ENCODE data around the gene FADS2. TPM values are rescaled to one million over a fixed set of nuclear protein-coding genes. Genes with fewer than 3 reads are reported as not detected.

The FADS2 gene
- total and polyA plus RNA-seq, 2 experiments from 2014 or later: 124 to 392 TPM

DNA sequence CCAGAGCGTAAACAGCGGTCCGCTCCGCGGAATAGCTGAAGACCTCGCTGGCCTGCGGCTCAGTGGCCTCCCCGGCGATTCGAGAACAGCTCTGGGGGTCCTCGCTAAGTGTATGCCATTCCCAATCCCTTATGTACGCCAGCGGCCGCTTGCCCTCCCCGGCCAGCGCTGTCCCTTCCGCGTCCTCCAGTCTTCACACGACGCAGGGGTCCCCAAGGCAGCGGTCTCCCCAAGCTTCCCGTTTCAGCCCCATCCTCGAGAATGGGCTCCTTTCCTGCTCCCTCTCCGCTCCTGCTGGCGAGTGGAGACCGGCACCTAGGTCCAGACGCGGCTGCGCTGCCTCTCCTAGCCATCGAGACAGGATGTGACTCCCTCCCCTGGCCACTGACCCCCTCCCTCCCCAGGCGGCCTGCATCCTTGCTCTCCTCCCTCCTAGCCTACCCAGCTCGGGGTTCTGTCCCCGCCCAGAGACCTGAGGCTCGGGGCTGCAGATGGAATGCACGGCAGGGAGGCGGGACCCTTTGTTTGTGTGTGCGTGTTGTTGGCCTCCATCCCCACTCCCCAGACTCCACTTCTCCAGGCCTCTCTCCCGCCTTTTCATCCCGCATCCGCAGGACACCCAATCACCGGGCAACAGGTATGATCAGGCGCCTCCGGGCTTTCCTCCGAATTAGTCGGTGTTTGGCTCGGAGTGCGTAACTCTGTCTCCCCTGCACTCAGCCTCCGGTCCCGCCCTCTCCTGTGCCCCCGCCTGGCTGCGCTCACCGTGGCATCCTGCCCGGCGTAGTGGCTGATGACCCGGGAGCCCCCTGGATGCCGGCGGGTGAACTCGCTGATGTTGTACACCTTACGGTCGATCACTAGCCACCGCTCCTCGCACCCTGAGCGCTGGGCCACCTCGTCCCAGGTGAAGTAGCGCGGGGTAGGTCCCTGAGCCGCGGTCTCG, 12.0 kb upstream of the FADS2 start:
- Histone ChIP-seq H3K4me1 (ENCODE audit: insufficient read depth) (peaks cover 11% of the 10 kb centered on the region), H3K36me3 (ENCODE audit: insufficient read depth) (peaks cover 20% of the 10 kb centered on the region), H3K27ac (ENCODE audit: low read depth) (peak overlapping the region; percentile 98), H3K27me3 (ENCODE audit: insufficient read depth) (no peaks in the 10 kb centered on the region), H2AFZ (0 out of 2 replicates have a peak overlapping the region, but pooled peaks have one; percentile 47), H4K20me1 (replicated peaks; ENCODE audit: insufficient read depth) (peaks cover 13% of the 10 kb centered on the region; the same call in 1 of the 2 replicates), H3K4me3 (peak overlapping the region; percentile 89), H3K9me2 (ENCODE audit: insufficient read depth) (peaks cover 5% of the 10 kb centered on the region; the same call in 1 of the 2 replicates), H3K4me2 (peak overlapping the region; percentile 77), H3F3A (replicated peaks; ENCODE audit: low read depth) (peaks cover 12% of the 10 kb centered on the region), H3K79me2 (replicated peaks; ENCODE audit: insufficient read depth) (peaks cover 62% of the 10 kb centered on the region)
- H3K9me3 Mint-ChIP-seq: no peaks in the 10 kb centered on the region; the same call in 2 of the 3 replicates
- peaks cover 20% of the 10 kb centered on the region for H3K27me3 Mint-ChIP-seq (ENCODE audit: insufficient read depth, low read depth, poor library complexity)
- peak overlapping the region; percentile 99 for H3K27ac Mint-ChIP-seq
- ATAC-seq: peak; percentile 44
- peak; percentile 88 for DNase-seq (ENCODE audit: low spot score)
- H3K4me1 Mint-ChIP-seq: peaks cover 15% of the 10 kb centered on the region
- H3K4me3 Mint-ChIP-seq: peak overlapping the region; percentile 96
- peaks cover 43% of the 10 kb centered on the region for H3K36me3 Mint-ChIP-seq (ENCODE audit: low read depth)
- TF ChIP-seq JUNB (IDR thresholded peaks at IDR 0.05; ENCODE audit: unreplicated experiment) (no peak), STAT1 (IDR thresholded peaks at IDR 0.05; ENCODE audit: unreplicated experiment) (no peak), EZH2 (IDR thresholded peaks at IDR 0.05; ENCODE audit: low read depth, unreplicated experiment) (no peak), EZH2phosphoT487 (IDR thresholded peaks at IDR 0.05; ENCODE audit: unreplicated experiment) (no peak), ZNF331 (CRISPR knock-in tag; IDR thresholded peaks at IDR 0.05; ENCODE audit: low read depth) (no peak), POLR2AphosphoS5 (IDR thresholded peaks at IDR 0.05; ENCODE audit: low read depth) (peak; percentile 61), CREB1 (CRISPR knock-in tag; IDR thresholded peaks at IDR 0.05; ENCODE audit: low read depth) (no peak), ZNF114 (CRISPR knock-in tag; IDR thresholded peaks at IDR 0.05) (no peak)
- TF ChIP-seq, protein P1, sequence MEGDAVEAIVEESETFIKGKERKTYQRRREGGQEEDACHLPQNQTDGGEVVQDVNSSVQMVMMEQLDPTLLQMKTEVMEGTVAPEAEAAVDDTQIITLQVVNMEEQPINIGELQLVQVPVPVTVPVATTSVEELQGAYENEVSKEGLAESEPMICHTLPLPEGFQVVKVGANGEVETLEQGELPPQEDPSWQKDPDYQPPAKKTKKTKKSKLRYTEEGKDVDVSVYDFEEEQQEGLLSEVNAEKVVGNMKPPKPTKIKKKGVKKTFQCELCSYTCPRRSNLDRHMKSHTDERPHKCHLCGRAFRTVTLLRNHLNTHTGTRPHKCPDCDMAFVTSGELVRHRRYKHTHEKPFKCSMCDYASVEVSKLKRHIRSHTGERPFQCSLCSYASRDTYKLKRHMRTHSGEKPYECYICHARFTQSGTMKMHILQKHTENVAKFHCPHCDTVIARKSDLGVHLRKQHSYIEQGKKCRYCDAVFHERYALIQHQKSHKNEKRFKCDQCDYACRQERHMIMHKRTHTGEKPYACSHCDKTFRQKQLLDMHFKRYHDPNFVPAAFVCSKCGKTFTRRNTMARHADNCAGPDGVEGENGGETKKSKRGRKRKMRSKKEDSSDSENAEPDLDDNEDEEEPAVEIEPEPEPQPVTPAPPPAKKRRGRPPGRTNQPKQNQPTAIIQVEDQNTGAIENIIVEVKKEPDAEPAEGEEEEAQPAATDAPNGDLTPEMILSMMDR (conservative IDR thresholded peaks at IDR 0.05; ENCODE audit: low read depth in 2 of 2): 0 out of 4 replicates have a peak, but pooled peaks of 1 of the 2 experiments have one; percentile 12
- TF ChIP-seq, protein P2, sequence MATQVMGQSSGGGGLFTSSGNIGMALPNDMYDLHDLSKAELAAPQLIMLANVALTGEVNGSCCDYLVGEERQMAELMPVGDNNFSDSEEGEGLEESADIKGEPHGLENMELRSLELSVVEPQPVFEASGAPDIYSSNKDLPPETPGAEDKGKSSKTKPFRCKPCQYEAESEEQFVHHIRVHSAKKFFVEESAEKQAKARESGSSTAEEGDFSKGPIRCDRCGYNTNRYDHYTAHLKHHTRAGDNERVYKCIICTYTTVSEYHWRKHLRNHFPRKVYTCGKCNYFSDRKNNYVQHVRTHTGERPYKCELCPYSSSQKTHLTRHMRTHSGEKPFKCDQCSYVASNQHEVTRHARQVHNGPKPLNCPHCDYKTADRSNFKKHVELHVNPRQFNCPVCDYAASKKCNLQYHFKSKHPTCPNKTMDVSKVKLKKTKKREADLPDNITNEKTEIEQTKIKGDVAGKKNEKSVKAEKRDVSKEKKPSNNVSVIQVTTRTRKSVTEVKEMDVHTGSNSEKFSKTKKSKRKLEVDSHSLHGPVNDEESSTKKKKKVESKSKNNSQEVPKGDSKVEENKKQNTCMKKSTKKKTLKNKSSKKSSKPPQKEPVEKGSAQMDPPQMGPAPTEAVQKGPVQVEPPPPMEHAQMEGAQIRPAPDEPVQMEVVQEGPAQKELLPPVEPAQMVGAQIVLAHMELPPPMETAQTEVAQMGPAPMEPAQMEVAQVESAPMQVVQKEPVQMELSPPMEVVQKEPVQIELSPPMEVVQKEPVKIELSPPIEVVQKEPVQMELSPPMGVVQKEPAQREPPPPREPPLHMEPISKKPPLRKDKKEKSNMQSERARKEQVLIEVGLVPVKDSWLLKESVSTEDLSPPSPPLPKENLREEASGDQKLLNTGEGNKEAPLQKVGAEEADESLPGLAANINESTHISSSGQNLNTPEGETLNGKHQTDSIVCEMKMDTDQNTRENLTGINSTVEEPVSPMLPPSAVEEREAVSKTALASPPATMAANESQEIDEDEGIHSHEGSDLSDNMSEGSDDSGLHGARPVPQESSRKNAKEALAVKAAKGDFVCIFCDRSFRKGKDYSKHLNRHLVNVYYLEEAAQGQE (IDR thresholded peaks at IDR 0.05; ENCODE audit: unreplicated experiment): no peak
- TF ChIP-seq, protein P3, sequence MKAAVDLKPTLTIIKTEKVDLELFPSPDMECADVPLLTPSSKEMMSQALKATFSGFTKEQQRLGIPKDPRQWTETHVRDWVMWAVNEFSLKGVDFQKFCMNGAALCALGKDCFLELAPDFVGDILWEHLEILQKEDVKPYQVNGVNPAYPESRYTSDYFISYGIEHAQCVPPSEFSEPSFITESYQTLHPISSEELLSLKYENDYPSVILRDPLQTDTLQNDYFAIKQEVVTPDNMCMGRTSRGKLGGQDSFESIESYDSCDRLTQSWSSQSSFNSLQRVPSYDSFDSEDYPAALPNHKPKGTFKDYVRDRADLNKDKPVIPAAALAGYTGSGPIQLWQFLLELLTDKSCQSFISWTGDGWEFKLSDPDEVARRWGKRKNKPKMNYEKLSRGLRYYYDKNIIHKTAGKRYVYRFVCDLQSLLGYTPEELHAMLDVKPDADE (IDR thresholded peaks at IDR 0.05): peak; percentile 35; the same call in 1 of the 2 replicates
